Natural killer cell (primary cell): ENCODE data around the gene IGSF6. TPM values are rescaled to one million over a fixed set of nuclear protein-coding genes. Genes with fewer than 3 reads are reported as not detected.

ENCODE experiments used
- ATAC-seq, 3 donors: fragments of 150-1000 bp in 2 of 3; fragments of 200-7000 bp in 1 of 3; cut with Tn5 transposase; 1 replicate in 1 of 3; 2 replicates in 2 of 3; pipeline ENCODE4 v1.10.0; 2021; ENCODE audit warnings: mild to moderate bottlenecking in 2 of 3, moderate library complexity in 2 of 3
- DNase-seq, 2 donors: peaks; one replicate each; pipeline versions ENCODE4 v3.0.0 to v3.0.0-alpha.2; 2013 to 2021; ENCODE audit warnings: mixed read lengths in 1 of 2
- H3K27ac ChIP-seq: one replicate; pipeline ENCODE4 v1.5.1; 2013; ENCODE audit warnings: mild to moderate bottlenecking, low read length
- H3K27me3 ChIP-seq: one replicate; pipeline ENCODE4 v1.6.1; 2013; ENCODE audit warnings: low read length; ENCODE audit not compliant: control insufficient read depth, insufficient read depth
- H3K36me3 ChIP-seq: one replicate; pipeline ENCODE4 v1.6.1; 2013; ENCODE audit warnings: low read length; ENCODE audit not compliant: control insufficient read depth, insufficient read depth
- H3K4me1 ChIP-seq: one replicate; pipeline ENCODE4 v1.6.1; 2013; ENCODE audit warnings: low read length; ENCODE audit not compliant: control insufficient read depth, insufficient read depth
- H3K4me3 ChIP-seq: one replicate; pipeline ENCODE4 v1.5.1; 2013; ENCODE audit warnings: low read length
- H3K9me3 ChIP-seq: one replicate; pipeline ENCODE4 v1.6.1; 2013; ENCODE audit warnings: low read length; ENCODE audit not compliant: control insufficient read depth, insufficient read depth
- H3K27ac Mint-ChIP-seq, 2 donors: one replicate each; pipeline ENCODE4 v1.8.0; 2022; ENCODE audit warnings: mild to moderate bottlenecking in 2 of 2, mixed read lengths in 2 of 2, moderate library complexity in 1 of 2
- H3K27me3 Mint-ChIP-seq, 2 donors: one replicate each; pipeline ENCODE4 v1.8.0; 2022; ENCODE audit warnings: low read depth in 2 of 2, mixed read lengths in 2 of 2
- H3K36me3 Mint-ChIP-seq: one replicate; pipeline ENCODE4 v1.8.0; 2022; ENCODE audit warnings: mixed read lengths
- H3K4me1 Mint-ChIP-seq, 2 donors: one replicate each; pipeline ENCODE4 v1.8.0; 2022; ENCODE audit warnings: mixed read lengths in 2 of 2
- H3K4me3 Mint-ChIP-seq: one replicate; pipeline ENCODE4 v1.8.0; 2022; ENCODE audit warnings: mild to moderate bottlenecking, moderate library complexity, mixed read lengths
- H3K9me3 Mint-ChIP-seq, 2 donors: one replicate each; pipeline ENCODE4 v1.8.0; 2022; ENCODE audit warnings: mixed read lengths in 2 of 2
- CTCF ChIP-seq: fragments of 200-600 bp; IDR thresholded peaks from one replicate; pipeline ENCODE4 v1.8.0; 2022; ENCODE audit warnings: antibody characterized with exemption
- WGBS: methylation state at CpG from one replicate; pipeline ENCODE4 v1.1.7; 2013; ENCODE audit warnings: missing lambda C conversion rate; ENCODE audit not compliant: insufficient coverage; 5-methylcytosine and 5-hydroxymethylcytosine counted together
- intact Hi-C: fragments of 100-400 bp; cut with micrococcal nuclease; formaldehyde crosslinking; loops from one replicate; pipeline ENCODE4 v1.14.2; 2022
- total RNA-seq, 4 donors: library from RNA; stranded (reverse); fragments of 120-200 nt in 1 of 4; gene quantifications; one replicate each; pipeline versions ENCODE4 v1.2.3 to v1.2.4, GENCODE V29; 2013 to 2022

IGSF6 gene
- total RNA-seq, 3 donors from 2014 or later (not counting 1 experiment from before 2014, with no cell fraction given): 2.2 to 4.4 (median 2.6) TPM

DNA sequence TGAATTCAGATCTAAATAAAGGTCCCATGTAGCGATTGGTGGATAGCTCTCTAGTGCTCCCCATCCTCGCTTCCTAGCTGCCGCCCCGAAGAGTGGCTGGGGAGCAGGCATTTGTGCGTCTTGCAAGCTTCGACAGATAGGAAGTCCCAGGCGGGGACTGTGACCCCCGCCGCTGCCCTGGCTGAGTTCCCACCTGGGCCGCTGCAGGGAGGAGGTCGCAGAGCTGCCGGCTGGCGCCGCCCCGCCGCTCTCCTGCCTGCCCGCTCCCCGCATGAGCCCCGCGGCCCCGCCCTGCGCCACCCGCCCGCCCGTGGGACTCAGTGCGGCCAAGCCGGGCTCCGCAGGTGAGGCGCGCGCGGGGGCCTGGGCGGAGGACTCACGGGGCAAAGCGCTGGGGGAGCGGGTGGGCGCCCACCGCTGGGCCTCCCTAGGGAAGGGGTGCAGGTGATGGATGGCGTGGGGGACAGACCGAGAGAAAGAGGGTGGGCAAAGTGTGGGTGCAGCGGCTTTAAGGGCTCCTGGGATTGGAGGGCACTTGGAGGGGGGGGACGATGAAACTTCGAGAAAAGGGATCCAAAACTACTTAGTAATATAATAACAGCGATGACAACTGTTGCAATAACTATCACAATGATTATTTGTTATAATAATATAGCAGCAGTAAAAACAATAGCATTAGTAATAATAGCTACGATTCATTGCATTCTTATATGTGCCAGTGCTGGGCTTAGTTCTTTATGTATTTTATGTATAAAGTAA lies 11.7 kb upstream of the IGSF6 start, which contains the start of gene OTOA:
Gene OTOA (plus strand): TSS at position 80 of the 759 bp plus-strand sequence. CDS start 14,547 bp downstream, outside the sequence.
- intact Hi-C loops: no loop called here
- peak; percentile 54 to 77 (median 73) for ATAC-seq

DNA sequence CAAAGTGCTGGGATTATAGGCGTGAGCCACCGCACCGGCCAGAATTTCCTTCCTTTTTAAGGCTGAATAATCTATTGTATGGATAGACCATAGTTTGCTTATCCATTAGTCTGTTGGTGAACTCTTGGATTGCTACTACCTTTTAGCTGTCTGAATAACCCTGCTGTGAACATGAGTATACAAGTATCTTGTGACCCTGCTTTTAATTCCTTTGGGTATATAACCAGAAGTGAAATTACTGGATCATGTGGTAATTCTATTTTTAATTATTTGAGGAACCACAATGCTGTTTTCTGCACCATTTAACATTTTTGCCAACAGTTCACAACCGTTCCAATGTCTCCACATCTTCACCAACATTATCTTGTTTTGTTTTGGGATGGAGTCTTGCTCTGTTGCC lies 6.7 kb upstream of the IGSF6 start:
- no peak for TF ChIP-seq CTCF
- no peaks in the 10 kb centered on the region for H3K9me3 Mint-ChIP-seq
- H3K27me3 Mint-ChIP-seq: peaks cover 0 to 3% of the 10 kb centered on the region in 2 donors
- no peak overlapping the region for H3K4me3 Mint-ChIP-seq
- ATAC-seq (no peak), DNase-seq (no peak)
- WGBS: 84% methylated on average over 4 of the region's 4 CpGs
- intact Hi-C loops: no loop called here
- H3K4me1 ChIP-seq: peaks cover 22% of the 10 kb centered on the region
- no peaks in the 10 kb centered on the region for H3K36me3 Mint-ChIP-seq
- no peak overlapping the region for H3K27ac Mint-ChIP-seq
- no peaks in the 10 kb centered on the region for H3K27me3 ChIP-seq
- H3K36me3 ChIP-seq: peaks cover 14% of the 10 kb centered on the region
- H3K27ac ChIP-seq: no peak overlapping the region
- peaks cover 22 to 34% of the 10 kb centered on the region in 2 donors for H3K4me1 Mint-ChIP-seq
- H3K4me3 ChIP-seq: no peak overlapping the region
- H3K9me3 ChIP-seq: no peaks in the 10 kb centered on the region

More for the DNA sequence above, 11.7 kb upstream of the IGSF6 start, which contains the start of gene OTOA:
- no peaks in the 10 kb centered on the region for H3K36me3 ChIP-seq
- H3K27ac Mint-ChIP-seq: no peak within 1 kb of the TSS
- H3K9me3 ChIP-seq: no peaks in the 10 kb centered on the region
- peak within 1 kb of the TSS; percentile 74 for H3K4me3 Mint-ChIP-seq
- H3K27me3 Mint-ChIP-seq: peaks cover 0 to 7% of the 10 kb centered on the region in 2 donors
- H3K9me3 Mint-ChIP-seq: no peaks in the 10 kb centered on the region
- no peak for TF ChIP-seq CTCF
- DNase-seq: peak in 1 of 2 donors; percentile 48
- peaks cover 13% of the 10 kb centered on the region for H3K4me1 ChIP-seq
- no peak within 1 kb of the TSS for H3K4me3 ChIP-seq
- H3K4me1 Mint-ChIP-seq: peaks cover 0 to 14% of the 10 kb centered on the region in 2 donors
- H3K27ac ChIP-seq: no peak within 1 kb of the TSS
- WGBS: 4% methylated on average over 41 of the region's 45 CpGs
- H3K36me3 Mint-ChIP-seq: no peaks in the 10 kb centered on the region
- H3K27me3 ChIP-seq: peaks cover 6% of the 10 kb centered on the region

DNA sequence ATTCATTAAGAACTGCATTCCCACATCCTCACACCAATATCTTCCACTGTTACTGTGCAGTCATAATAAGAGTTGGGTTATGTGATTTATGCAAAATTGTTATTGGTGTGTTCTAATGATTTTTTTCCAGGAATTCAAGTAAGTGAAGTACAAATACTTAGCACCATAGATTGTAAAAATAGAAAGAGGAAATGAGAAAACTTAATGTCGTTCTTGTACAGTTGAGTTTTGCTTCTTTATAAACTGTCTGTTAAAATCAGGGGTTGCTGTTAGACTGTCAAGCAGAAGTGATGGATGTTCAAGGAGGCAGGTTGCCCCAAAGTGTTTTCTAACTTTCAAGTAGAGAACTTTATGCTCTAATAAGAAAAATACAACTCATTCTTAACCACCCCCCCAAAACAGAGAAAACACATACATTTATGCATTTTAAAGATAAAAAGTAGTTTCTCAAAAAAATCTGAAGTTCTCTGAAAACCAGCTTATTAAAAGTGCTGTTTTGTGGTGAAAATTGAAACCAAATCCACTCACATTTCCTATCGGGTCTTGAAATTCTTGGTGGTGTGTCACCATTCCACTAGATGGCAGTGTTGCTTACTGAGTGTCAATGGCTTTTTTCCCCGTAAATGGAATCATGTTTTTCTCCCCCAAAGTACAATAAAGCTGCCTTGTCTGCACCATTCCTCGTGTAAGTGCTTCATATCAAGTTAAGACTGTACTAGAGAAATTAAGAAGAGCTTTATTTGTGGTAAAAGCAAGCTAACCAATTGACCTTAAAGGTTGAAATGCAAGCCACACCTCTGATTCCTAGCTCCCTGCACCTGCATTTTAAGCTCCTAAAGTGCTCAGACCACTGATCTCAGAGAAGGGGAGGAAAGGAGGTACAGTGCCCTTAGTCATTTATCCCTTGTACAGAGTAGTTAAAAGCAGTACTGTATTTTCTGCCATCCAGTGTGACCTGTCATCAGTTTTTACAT lies 4.7 kb upstream of the IGSF6 start:
- no peak overlapping the region for H3K27ac ChIP-seq
- H3K27ac Mint-ChIP-seq: peak overlapping the region; percentile 32 to 70

More for the DNA sequence above, 4.7 kb upstream of the IGSF6 start:
- Histone ChIP-seq H3K36me3 (peaks cover 14% of the 10 kb centered on the region), H3K4me3 (no peak overlapping the region), H3K27me3 (no peaks in the 10 kb centered on the region), H3K4me1 (peaks cover 19% of the 10 kb centered on the region), H3K9me3 (no peaks in the 10 kb centered on the region)
- TF ChIP-seq CTCF: peak; percentile 87
- H3K4me1 Mint-ChIP-seq: peaks cover 29 to 34% of the 10 kb centered on the region in 2 donors
- ATAC-seq: peak; percentile 53 to 64 (median 59)
- 0% methylated on average over 4 of the region's 4 CpGs for WGBS
- intact Hi-C loops: loop anchor here (1.0 kb wide), 1 partner anchor 51 kb away; no protein-coding TSS in a partner anchor
- DNase-seq: peak in 1 of 2 donors; percentile 86
- H3K36me3 Mint-ChIP-seq: no peaks in the 10 kb centered on the region
- peak overlapping the region; percentile 64 for H3K4me3 Mint-ChIP-seq
- H3K27me3 Mint-ChIP-seq: no peaks in the 10 kb centered on the region
- no peaks in the 10 kb centered on the region for H3K9me3 Mint-ChIP-seq
